Stimulated activated CD8-positive, alpha-beta memory T cell treated with anti-CD3 and anti-CD28 coated beads, Interleukin-12 subunit alpha, Interleukin-12 subunit beta, amount 100 ng/mL, for 4 hours (primary cell): Measurements from ENCODE around the gene CD320.
"Not testable (repeated sequence)": the region's sequence is repeated elsewhere in the genome, so short reads cannot be mapped to it uniquely, and the experiment has no call there.

Experiments used
- DNase-seq: peaks from one replicate; pipeline ENCODE4 v3.0.0-alpha.2; 2020; ENCODE audit warnings: low read depth

CD320 gene

GRCh38 chr19:8307965-8308866 lies at the start of gene CD320:
Gene CD320 (minus strand): TSS chr19:8308358. CDS start chr19:8308290, 68 bp downstream.
- DNase-seq: peak; percentile 77

- no peak for DNase-seq
Observed at GRCh38 chr19:8357007-8357521, 48.9 kb upstream of the CD320 start.

GRCh38 chr19:8355631-8356402 lies 47.7 kb upstream of the CD320 start:
- no peak for DNase-seq

GRCh38 chr19:8352845-8353244 lies 44.7 kb upstream of the CD320 start:
- DNase-seq: not testable (repeated sequence)

- DNase-seq: no peak
Observed at GRCh38 chr19:8352134-8352827, 44.1 kb upstream of the CD320 start.

- DNase-seq: not testable (repeated sequence)
Observed at GRCh38 chr19:8349629-8350372, 41.6 kb upstream of the CD320 start.

GRCh38 chr19:8343483-8343844 lies 35.3 kb upstream of the CD320 start:
- DNase-seq: no peak

GRCh38 chr19:8342684-8343482 lies 34.7 kb upstream of the CD320 start, which contains the start of gene KANK3:
Gene KANK3 (minus strand): TSS chr19:8343262. CDS start chr19:8337828, 5,434 bp downstream.
- DNase-seq: peak; percentile 83

GRCh38 chr19:8342316-8342683 lies 34.1 kb upstream of the CD320 start:
- DNase-seq: no peak

GRCh38 chr19:8341504-8341903 lies 33.3 kb upstream of the CD320 start:
- not testable (repeated sequence) for DNase-seq

- DNase-seq: no peak
Observed at GRCh38 chr19:8340341-8341096, 32.4 kb upstream of the CD320 start.

- DNase-seq: no peak
Observed at GRCh38 chr19:8338835-8339234, 30.7 kb upstream of the CD320 start.

GRCh38 chr19:8337728-8338127 lies 29.6 kb upstream of the CD320 start:
- DNase-seq: no peak

GRCh38 chr19:8336660-8337059 lies 28.5 kb upstream of the CD320 start:
- DNase-seq: no peak

- DNase-seq: no peak
Observed at GRCh38 chr19:8336072-8336569, 28.0 kb upstream of the CD320 start.

- peak; percentile 15 for DNase-seq
Observed at GRCh38 chr19:8335343-8336071, 27.3 kb upstream of the CD320 start.

GRCh38 chr19:8334458-8335342 lies 26.5 kb upstream of the CD320 start:
- no peak for DNase-seq
